NCI-H2107 treated with DMSO at 0.1 percent for 48 hours (cell line): ENCODE results near the gene KCNK6.
"Not testable (repeated sequence)": the region's sequence is repeated elsewhere in the genome, so short reads cannot be mapped to it uniquely, and the experiment has no call there.

Experiments
- DNase-seq: peaks from one replicate; lab custom pipeline; 2025; ENCODE audit not compliant: unreplicated experiment; lab: John Stamatoyannopoulos, UW

Gene KCNK6

GRCh38 chr19:38360839-38361631 lies 41.4 kb downstream of the KCNK6 start:
- DNase-seq = no peak

GRCh38 chr19:38361633-38362075 lies 42.0 kb downstream of the KCNK6 start:
- DNase-seq = peak; percentile 17

- no peak for DNase-seq
These were observed 42.7 kb downstream of the KCNK6 start for GRCh38 chr19:38362076-38362945.

GRCh38 chr19:38362946-38363688 lies 43.5 kb downstream of the KCNK6 start:
- not testable (repeated sequence) for DNase-seq

GRCh38 chr19:38367041-38367440 lies 47.4 kb downstream of the KCNK6 start:
- DNase-seq = no peak

- no peak for DNase-seq
These were observed 49.9 kb downstream of the KCNK6 start for GRCh38 chr19:38369584-38369983.

GRCh38 chr19:38370299-38370698 lies 50.7 kb downstream of the KCNK6 start:
- no peak for DNase-seq

- no peak for DNase-seq
These were observed 51.4 kb downstream of the KCNK6 start for GRCh38 chr19:38371081-38371480.

- DNase-seq = no peak
These were observed 54.3 kb downstream of the KCNK6 start for GRCh38 chr19:38373907-38374331.

- peak; percentile 97 for DNase-seq
These were observed 54.9 kb downstream of the KCNK6 start, which contains the start of gene PSMD8 for GRCh38 chr19:38374332-38375097. TSS of gene PSMD8 (plus strand) at chr19:38374571. CDS start at chr19:38374602, 31 bp downstream.

GRCh38 chr19:38375098-38375493 lies 55.5 kb downstream of the KCNK6 start:
- DNase-seq = no peak

- DNase-seq = no peak
These were observed 56.1 kb downstream of the KCNK6 start for GRCh38 chr19:38375748-38376147.

- no peak for DNase-seq
These were observed 56.9 kb downstream of the KCNK6 start for GRCh38 chr19:38376576-38376975.

- no peak for DNase-seq
These were observed 57.4 kb downstream of the KCNK6 start for GRCh38 chr19:38377052-38377451.

GRCh38 chr19:38378866-38379265 lies 59.2 kb downstream of the KCNK6 start:
- DNase-seq = no peak

- DNase-seq = no peak
These were observed 61.5 kb downstream of the KCNK6 start for GRCh38 chr19:38381138-38381537.
